Globus pallidus (tissue), 1 donor: ENCODE measurements around the gene ACSL4.
"Not testable (repeated sequence)": the region's sequence is repeated elsewhere in the genome, so short reads cannot be mapped to it uniquely, and the experiment has no call there.

Experiments used
- DNase-seq: peaks from one replicate; pipeline ENCODE4 v3.0.0-alpha.2; 2015; ENCODE audit warnings: low spot score

ACSL4 gene

GRCh38 chrX:109728173-109728535, 4.9 kb downstream of the ACSL4 start:
- no peak for DNase-seq

- DNase-seq, result not testable (repeated sequence)
These were observed 8.1 kb downstream of the ACSL4 start for GRCh38 chrX:109724971-109725370.

- DNase-seq, result no peak
These were observed 12.1 kb downstream of the ACSL4 start for GRCh38 chrX:109720947-109721346.

- DNase-seq, result no peak
These were observed 13.8 kb downstream of the ACSL4 start for GRCh38 chrX:109719264-109719663.

GRCh38 chrX:109716431-109717028, 16.5 kb downstream of the ACSL4 start:
- DNase-seq, result no peak

GRCh38 chrX:109714340-109714958, 18.6 kb downstream of the ACSL4 start:
- no peak for DNase-seq

GRCh38 chrX:109710181-109710580, 22.9 kb downstream of the ACSL4 start:
- DNase-seq, result no peak

GRCh38 chrX:109709129-109709631, 23.9 kb downstream of the ACSL4 start:
- DNase-seq, result no peak

- DNase-seq, result no peak
These were observed 25.3 kb downstream of the ACSL4 start for GRCh38 chrX:109707720-109708119.

- DNase-seq, result no peak
These were observed 25.7 kb downstream of the ACSL4 start for GRCh38 chrX:109707319-109707718.

- no peak for DNase-seq
These were observed 28.5 kb downstream of the ACSL4 start for GRCh38 chrX:109704563-109704962.

- no peak for DNase-seq
These were observed 35.2 kb downstream of the ACSL4 start for GRCh38 chrX:109697855-109698254.

- DNase-seq, result no peak
These were observed 36.8 kb downstream of the ACSL4 start for GRCh38 chrX:109696146-109696740.

- DNase-seq, result no peak
These were observed 37.4 kb downstream of the ACSL4 start for GRCh38 chrX:109695637-109696036.

GRCh38 chrX:109691752-109692151, 41.3 kb downstream of the ACSL4 start:
- no peak for DNase-seq

- DNase-seq, result no peak
These were observed 41.8 kb downstream of the ACSL4 start for GRCh38 chrX:109691277-109691676.

GRCh38 chrX:109687903-109688302, 45.2 kb downstream of the ACSL4 start:
- no peak for DNase-seq

- DNase-seq, result no peak
These were observed 47.4 kb downstream of the ACSL4 start for GRCh38 chrX:109685656-109686078.

GRCh38 chrX:109684136-109684535, 48.9 kb downstream of the ACSL4 start:
- no peak for DNase-seq

- no peak for DNase-seq
These were observed 51.5 kb downstream of the ACSL4 start for GRCh38 chrX:109681475-109682081.

GRCh38 chrX:109679820-109680219, 53.2 kb downstream of the ACSL4 start:
- no peak for DNase-seq

GRCh38 chrX:109672239-109672638, 60.8 kb downstream of the ACSL4 start:
- no peak for DNase-seq

- DNase-seq, result not testable (repeated sequence)
These were observed 61.9 kb downstream of the ACSL4 start for GRCh38 chrX:109671170-109671569.
